CD4-positive, alpha-beta T cell (primary cell): ENCODE measurements around the gene SCARF1. TPM values are rescaled to one million over a fixed set of nuclear protein-coding genes. Genes with fewer than 3 reads are reported as not detected.
"Not testable (repeated sequence)": the region's sequence is repeated elsewhere in the genome, so short reads cannot be mapped to it uniquely, and the experiment has no call there.

Source experiments
- ATAC-seq: fragments of 200-7000 bp; cut with Tn5 transposase; one replicate; pipeline ENCODE4 v1.10.0; 2022; ENCODE audit warnings: mild to moderate bottlenecking; ENCODE audit not compliant: poor library complexity
- CTCF ChIA-PET: fragments of 350-600 bp; sonication (Branson Sonifier 250); formaldehyde crosslinking; loops from one replicate; lab custom pipeline; 2021; ENCODE audit warnings: antibody characterized with exemption, inconsistent platforms; lab: Charles Lee
- POLR2A ChIA-PET: fragments of 350-600 bp; sonication (Branson Sonifier 250); formaldehyde crosslinking; loops from one replicate; lab custom pipeline; 2021; ENCODE audit warnings: antibody characterized with exemption, inconsistent platforms; lab: Charles Lee
- DNase-seq, 14 experiments: peaks; one replicate each; pipeline ENCODE4 v3.0.0-alpha.2; 2013 to 2020; ENCODE audit warnings: mixed read lengths in 2 of 14
- H3K27ac ChIP-seq, 2 donors: one replicate each; pipeline versions ENCODE4 v1.5.1 to v1.7.0; 2013; ENCODE audit warnings: low read length in 2 of 2, low read depth in 1 of 2, mild to moderate bottlenecking in 1 of 2
- H3K27me3 ChIP-seq, 2 experiments: 1 replicate in 1 of 2; 2 replicates in 1 of 2; pipeline versions ENCODE4 v1.6.1 to v1.7.0; 2013; ENCODE audit warnings: low read length in 2 of 2, control low read depth in 1 of 2, mild to moderate bottlenecking in 1 of 2, moderate library complexity in 1 of 2; ENCODE audit not compliant: insufficient read depth in 2 of 2, control insufficient read depth in 1 of 2
- H3K36me3 ChIP-seq: one replicate; pipeline ENCODE4 v1.6.1; 2013; ENCODE audit warnings: low read length, control low read depth; ENCODE audit not compliant: insufficient read depth
- H3K4me1 ChIP-seq: one replicate; pipeline ENCODE4 v1.6.1; 2013; ENCODE audit warnings: low read length, control low read depth; ENCODE audit not compliant: insufficient read depth
- H3K4me3 ChIP-seq: one replicate; pipeline ENCODE4 v1.5.1; 2013; ENCODE audit warnings: mild to moderate bottlenecking, low read length, moderate library complexity
- H3K9me3 ChIP-seq, 2 experiments: 1 replicate in 1 of 2; 2 replicates in 1 of 2; pipeline versions ENCODE4 v1.6.1 to v1.7.0; 2013; ENCODE audit warnings: low read length in 2 of 2, mild to moderate bottlenecking in 2 of 2, control low read depth in 1 of 2, moderate library complexity in 1 of 2; ENCODE audit not compliant: control insufficient read depth in 1 of 2, insufficient read depth in 1 of 2
- H3K27ac Mint-ChIP-seq: one replicate; pipeline ENCODE4 v1.8.0; 2020; ENCODE audit warnings: mixed read lengths
- H3K27me3 Mint-ChIP-seq: one replicate; pipeline ENCODE4 v1.8.0; 2021; ENCODE audit warnings: mixed read lengths
- H3K36me3 Mint-ChIP-seq: one replicate; pipeline ENCODE4 v1.8.0; 2021; ENCODE audit warnings: low read depth, mixed read lengths
- H3K4me1 Mint-ChIP-seq: one replicate; pipeline ENCODE4 v1.8.0; 2021; ENCODE audit warnings: low read depth, mixed read lengths
- H3K4me3 Mint-ChIP-seq: one replicate; pipeline ENCODE4 v1.8.0; 2020; ENCODE audit warnings: mild to moderate bottlenecking, mixed read lengths
- H3K9me3 Mint-ChIP-seq: one replicate; pipeline ENCODE4 v1.8.0; 2020; ENCODE audit warnings: mixed read lengths
- intact Hi-C, 2 experiments: fragments of 100-400 bp; cut with DNase I in 1 of 2; cut with micrococcal nuclease in 1 of 2; formaldehyde crosslinking; loops; one replicate each; pipeline versions ENCODE4 v1.15.1 to v1.9.0; 2023 to 2025; cut with DNase I, micrococcal nuclease
- total RNA-seq, 174 experiments: library from RNA in 2 of 174; stranded (reverse) in 2 of 174; gene quantifications; one replicate each; pipeline ENCODE4 v1.2.3 and lab custom pipeline; 2021 to 2026
- TF ChIP-seq, protein P1 (sequence below): fragments of 200-600 bp; IDR thresholded peaks from one replicate; pipeline ENCODE4 v1.8.0; 2022; ENCODE audit warnings: antibody characterized with exemption, mild to moderate bottlenecking

The SCARF1 gene
- total RNA-seq, 2 experiments from 2014 or later, result 0.41 to 0.45 TPM

DNA sequence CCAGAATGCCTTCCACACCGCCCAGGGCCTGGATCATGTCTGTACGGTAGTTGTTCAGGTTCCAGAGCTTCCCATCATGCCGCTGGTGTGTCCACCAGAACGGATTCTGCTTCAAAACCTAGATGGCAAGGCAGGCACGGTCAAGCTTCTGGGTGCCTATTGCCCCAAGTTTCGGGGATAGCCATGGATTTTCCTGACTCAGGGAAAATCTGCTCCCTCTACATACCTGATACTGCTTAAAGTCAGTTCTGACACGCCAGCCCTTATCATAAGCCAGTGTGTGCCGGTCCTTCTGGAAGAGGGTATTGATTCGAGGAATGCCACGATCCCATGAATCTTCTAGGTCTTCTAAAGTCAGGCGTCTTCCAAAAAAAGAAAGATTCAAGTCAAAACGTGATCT is 15.5 kb upstream of the SCARF1 start:
- TF ChIP-seq, protein P1, sequence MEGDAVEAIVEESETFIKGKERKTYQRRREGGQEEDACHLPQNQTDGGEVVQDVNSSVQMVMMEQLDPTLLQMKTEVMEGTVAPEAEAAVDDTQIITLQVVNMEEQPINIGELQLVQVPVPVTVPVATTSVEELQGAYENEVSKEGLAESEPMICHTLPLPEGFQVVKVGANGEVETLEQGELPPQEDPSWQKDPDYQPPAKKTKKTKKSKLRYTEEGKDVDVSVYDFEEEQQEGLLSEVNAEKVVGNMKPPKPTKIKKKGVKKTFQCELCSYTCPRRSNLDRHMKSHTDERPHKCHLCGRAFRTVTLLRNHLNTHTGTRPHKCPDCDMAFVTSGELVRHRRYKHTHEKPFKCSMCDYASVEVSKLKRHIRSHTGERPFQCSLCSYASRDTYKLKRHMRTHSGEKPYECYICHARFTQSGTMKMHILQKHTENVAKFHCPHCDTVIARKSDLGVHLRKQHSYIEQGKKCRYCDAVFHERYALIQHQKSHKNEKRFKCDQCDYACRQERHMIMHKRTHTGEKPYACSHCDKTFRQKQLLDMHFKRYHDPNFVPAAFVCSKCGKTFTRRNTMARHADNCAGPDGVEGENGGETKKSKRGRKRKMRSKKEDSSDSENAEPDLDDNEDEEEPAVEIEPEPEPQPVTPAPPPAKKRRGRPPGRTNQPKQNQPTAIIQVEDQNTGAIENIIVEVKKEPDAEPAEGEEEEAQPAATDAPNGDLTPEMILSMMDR, result no peak
- Histone ChIP-seq H3K4me3 (no peak overlapping the region), H3K27me3 (no peaks in the 10 kb centered on the region), H3K36me3 (peaks cover 92% of the 10 kb centered on the region), H3K4me1 (no peaks in the 10 kb centered on the region), H3K27ac (no peak overlapping the region), H3K9me3 (no peaks in the 10 kb centered on the region)
- ChIA-PET CTCF (interaction anchor here (1.3 to 3.8 kb wide), 2 partner anchors 8 to 12 kb away, joined by 5 to 12 read pairs; partner anchors contain the start of gene RILP), POLR2A (interaction anchor here (1.3 to 1.9 kb wide), 2 partner anchors 12 to 56 kb away, joined by 3 to 9 read pairs; partner anchors contain the start of gene RILP)
- DNase-seq (no peak), ATAC-seq (no peak)
- Mint-ChIP-seq H3K36me3 (peaks cover 89% of the 10 kb centered on the region), H3K9me3 (no peaks in the 10 kb centered on the region), H3K27ac (no peak overlapping the region), H3K4me3 (no peak overlapping the region), H3K27me3 (no peaks in the 10 kb centered on the region), H3K4me1 (no peaks in the 10 kb centered on the region)
- intact Hi-C loops, result loop anchor here in 1 of 2 experiments (10.0 kb wide), 1 partner anchor 104 kb away; the partner anchor contains the start of gene SERPINF1

DNA sequence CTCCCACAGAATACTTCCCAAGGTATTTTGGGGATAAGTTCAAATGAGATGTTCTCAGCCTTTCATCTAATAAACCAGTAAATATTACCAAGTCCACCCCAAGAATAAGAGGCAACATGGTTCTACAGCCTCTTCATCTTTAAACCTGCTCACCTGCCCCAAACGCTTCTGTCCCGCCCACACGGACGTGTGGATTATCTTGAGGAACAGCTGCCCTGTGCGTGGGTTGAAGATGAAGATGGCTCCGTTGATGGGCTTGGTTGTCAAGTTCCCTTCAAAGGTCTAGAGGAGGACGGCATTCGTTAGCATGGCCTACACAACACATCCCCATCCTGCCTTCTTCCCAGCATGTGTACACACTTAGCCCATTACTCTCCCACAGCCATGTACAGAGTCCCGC is 12.6 kb upstream of the SCARF1 start:
- H3K4me3 ChIP-seq, result no peak overlapping the region
- DNase-seq (no peak), ATAC-seq (no peak)
- no peak overlapping the region for H3K27ac ChIP-seq
- peaks cover 95% of the 10 kb centered on the region for H3K36me3 ChIP-seq
- POLR2A ChIA-PET, result no interaction called here
- TF ChIP-seq, protein P1, result no peak
- no peaks in the 10 kb centered on the region for H3K4me1 ChIP-seq
- H3K27ac Mint-ChIP-seq, result no peak overlapping the region
- intact Hi-C loops, result no loop called here
- no peaks in the 10 kb centered on the region for H3K4me1 Mint-ChIP-seq
- H3K4me3 Mint-ChIP-seq, result no peak overlapping the region
- H3K27me3 ChIP-seq, result no peaks in the 10 kb centered on the region
- CTCF ChIA-PET, result interaction anchor here (3.8 kb wide), 1 partner anchor 9 kb away, joined by 12 read pairs; the partner anchor contains the start of gene RILP
- no peaks in the 10 kb centered on the region for H3K27me3 Mint-ChIP-seq
- no peaks in the 10 kb centered on the region for H3K9me3 ChIP-seq
- H3K36me3 Mint-ChIP-seq, result peaks cover 93% of the 10 kb centered on the region
- H3K9me3 Mint-ChIP-seq, result no peaks in the 10 kb centered on the region

DNA sequence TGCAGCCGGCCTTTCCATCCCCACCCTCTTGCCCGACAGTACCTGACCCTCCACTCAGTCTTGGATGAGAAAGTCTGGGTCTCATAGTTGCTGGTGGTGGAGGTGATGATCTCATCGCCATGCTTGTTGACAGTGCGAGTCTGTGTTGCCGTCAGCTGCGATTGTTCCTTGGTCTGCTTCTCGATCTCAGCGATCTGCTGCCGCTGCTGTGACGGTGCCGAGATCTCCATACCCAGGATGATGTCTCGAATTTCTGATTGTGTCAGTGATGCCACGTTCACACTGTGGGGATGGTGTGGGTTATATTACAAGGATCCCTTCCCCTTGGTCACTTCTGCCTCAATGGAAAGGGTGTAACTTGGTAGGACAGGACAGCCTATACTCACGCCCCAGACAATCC is 8.2 kb upstream of the SCARF1 start:
- Mint-ChIP-seq H3K4me1 (no peaks in the 10 kb centered on the region), H3K9me3 (no peaks in the 10 kb centered on the region), H3K4me3 (peak overlapping the region; percentile 54), H3K36me3 (peaks cover 75% of the 10 kb centered on the region), H3K27ac (peak overlapping the region; percentile 42), H3K27me3 (no peaks in the 10 kb centered on the region)
- ChIA-PET CTCF (no interaction called here), POLR2A (no interaction called here)
- Histone ChIP-seq H3K27me3 (no peaks in the 10 kb centered on the region), H3K27ac (no peak overlapping the region), H3K4me3 (no peak overlapping the region), H3K4me1 (peaks cover 8% of the 10 kb centered on the region), H3K9me3 (no peaks in the 10 kb centered on the region), H3K36me3 (peaks cover 81% of the 10 kb centered on the region)
- DNase-seq (no peak), ATAC-seq (no peak)
- TF ChIP-seq, protein P1, result no peak
- intact Hi-C loops, result no loop called here

DNA sequence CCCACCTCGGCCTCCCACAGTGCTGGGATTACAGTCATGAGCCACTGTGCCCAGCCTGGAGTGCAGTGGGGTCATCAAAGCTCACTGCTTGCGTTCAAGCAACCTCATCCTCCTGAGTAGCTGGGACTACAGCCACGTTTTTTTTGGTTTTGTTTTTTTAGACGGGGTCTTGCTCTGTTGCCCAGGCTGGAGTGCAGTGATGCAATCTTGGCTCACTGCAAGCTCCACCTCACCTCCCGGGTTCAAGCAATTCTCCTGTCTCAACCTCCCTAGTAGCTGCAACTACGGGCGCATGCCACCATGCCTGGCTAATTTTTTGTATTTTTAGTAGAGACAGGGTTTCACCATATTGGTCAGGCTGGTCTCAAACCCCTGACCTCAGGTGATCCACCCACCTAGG is 7.3 kb upstream of the SCARF1 start:
- ATAC-seq, H3K27ac ChIP-seq, DNase-seq, CTCF ChIA-PET, intact Hi-C loops, H3K27me3 ChIP-seq, H3K4me3 ChIP-seq, H3K9me3 ChIP-seq, H3K9me3 Mint-ChIP-seq, H3K27ac Mint-ChIP-seq, H3K4me1 Mint-ChIP-seq, H3K27me3 Mint-ChIP-seq: not testable (repeated sequence)
- Histone ChIP-seq H3K4me1 (peaks cover 17% of the 10 kb centered on the region), H3K36me3 (peaks cover 71% of the 10 kb centered on the region)
- POLR2A ChIA-PET, result interaction anchor here (1.1 to 1.2 kb wide), 2 partner anchors 17 to 31 kb away, joined by 3 read pairs; no protein-coding TSS in a partner anchor
- Mint-ChIP-seq H3K36me3 (peaks cover 66% of the 10 kb centered on the region), H3K4me3 (peak overlapping the region; percentile 34)
